ENCODE results near the gene IKZF1. TPM values are rescaled to one million over a fixed set of nuclear protein-coding genes. Genes with fewer than 3 reads are reported as not detected.

Gene IKZF1
- polyA plus RNA-seq, 2 of the 4 experiments (the other 2 are of a cell fraction): not detected

DNA sequence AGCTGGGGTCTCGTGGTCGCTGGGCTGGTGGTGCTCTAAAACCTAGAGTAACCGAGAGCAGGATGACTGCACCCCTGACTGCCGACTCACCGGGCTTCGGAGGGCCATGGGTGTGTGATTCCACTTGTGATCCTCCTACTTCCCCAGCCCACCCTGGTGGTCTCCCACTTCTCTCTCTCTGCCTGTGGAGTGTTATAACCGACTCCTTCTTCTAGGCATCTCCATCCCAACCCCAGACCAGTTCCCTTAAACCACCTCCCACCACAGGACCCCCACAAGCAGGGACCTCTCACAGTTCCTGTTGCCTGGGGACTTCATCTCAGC lies 52.4 kb downstream of the IKZF1 start:
- no peak for DNase-seq (ENCODE audit: low read depth in 1 of 2, low spot score in 1 of 2)
- CTCF ChIA-PET: no interaction called here
- no peak for ATAC-seq
- POLR2A ChIA-PET: no interaction called here
- Histone ChIP-seq H3K4me3 (no peak overlapping the region), H3K4me2 (no peak overlapping the region), H3K27ac (no peak overlapping the region), H3K9me3 (no peaks in the 10 kb centered on the region), H3K4me1 (no peaks in the 10 kb centered on the region)
- TF ChIP-seq, protein P1, sequence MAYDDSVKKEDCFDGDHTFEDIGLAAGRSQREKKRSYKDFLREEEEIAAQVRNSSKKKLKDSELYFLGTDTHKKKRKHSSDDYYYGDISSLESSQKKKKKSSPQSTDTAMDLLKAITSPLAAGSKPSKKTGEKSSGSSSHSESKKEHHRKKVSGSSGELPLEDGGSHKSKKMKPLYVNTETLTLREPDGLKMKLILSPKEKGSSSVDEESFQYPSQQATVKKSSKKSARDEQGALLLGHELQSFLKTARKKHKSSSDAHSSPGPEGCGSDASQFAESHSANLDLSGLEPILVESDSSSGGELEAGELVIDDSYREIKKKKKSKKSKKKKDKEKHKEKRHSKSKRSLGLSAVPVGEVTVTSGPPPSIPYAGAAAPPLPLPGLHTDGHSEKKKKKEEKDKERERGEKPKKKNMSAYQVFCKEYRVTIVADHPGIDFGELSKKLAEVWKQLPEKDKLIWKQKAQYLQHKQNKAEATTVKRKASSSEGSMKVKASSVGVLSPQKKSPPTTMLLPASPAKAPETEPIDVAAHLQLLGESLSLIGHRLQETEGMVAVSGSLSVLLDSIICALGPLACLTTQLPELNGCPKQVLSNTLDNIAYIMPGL (CRISPR knock-in tag; IDR thresholded peaks at IDR 0.05; ENCODE audit: borderline replicate concordance): no peak
- no peak for TF ChIP-seq ZNF302 (CRISPR knock-in tag; IDR thresholded peaks at IDR 0.05)
- no peak for TF ChIP-seq TFCP2L1 (CRISPR knock-in tag; IDR thresholded peaks at IDR 0.05)
- no peak for TF ChIP-seq TP53 (CRISPR knock-in tag; IDR thresholded peaks at IDR 0.05)
- TF ChIP-seq FOSB (CRISPR knock-in tag; IDR thresholded peaks at IDR 0.05): no peak
- TF ChIP-seq, protein P2, sequence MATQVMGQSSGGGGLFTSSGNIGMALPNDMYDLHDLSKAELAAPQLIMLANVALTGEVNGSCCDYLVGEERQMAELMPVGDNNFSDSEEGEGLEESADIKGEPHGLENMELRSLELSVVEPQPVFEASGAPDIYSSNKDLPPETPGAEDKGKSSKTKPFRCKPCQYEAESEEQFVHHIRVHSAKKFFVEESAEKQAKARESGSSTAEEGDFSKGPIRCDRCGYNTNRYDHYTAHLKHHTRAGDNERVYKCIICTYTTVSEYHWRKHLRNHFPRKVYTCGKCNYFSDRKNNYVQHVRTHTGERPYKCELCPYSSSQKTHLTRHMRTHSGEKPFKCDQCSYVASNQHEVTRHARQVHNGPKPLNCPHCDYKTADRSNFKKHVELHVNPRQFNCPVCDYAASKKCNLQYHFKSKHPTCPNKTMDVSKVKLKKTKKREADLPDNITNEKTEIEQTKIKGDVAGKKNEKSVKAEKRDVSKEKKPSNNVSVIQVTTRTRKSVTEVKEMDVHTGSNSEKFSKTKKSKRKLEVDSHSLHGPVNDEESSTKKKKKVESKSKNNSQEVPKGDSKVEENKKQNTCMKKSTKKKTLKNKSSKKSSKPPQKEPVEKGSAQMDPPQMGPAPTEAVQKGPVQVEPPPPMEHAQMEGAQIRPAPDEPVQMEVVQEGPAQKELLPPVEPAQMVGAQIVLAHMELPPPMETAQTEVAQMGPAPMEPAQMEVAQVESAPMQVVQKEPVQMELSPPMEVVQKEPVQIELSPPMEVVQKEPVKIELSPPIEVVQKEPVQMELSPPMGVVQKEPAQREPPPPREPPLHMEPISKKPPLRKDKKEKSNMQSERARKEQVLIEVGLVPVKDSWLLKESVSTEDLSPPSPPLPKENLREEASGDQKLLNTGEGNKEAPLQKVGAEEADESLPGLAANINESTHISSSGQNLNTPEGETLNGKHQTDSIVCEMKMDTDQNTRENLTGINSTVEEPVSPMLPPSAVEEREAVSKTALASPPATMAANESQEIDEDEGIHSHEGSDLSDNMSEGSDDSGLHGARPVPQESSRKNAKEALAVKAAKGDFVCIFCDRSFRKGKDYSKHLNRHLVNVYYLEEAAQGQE (IDR thresholded peaks at IDR 0.05): no peak
- TF ChIP-seq, protein P3, sequence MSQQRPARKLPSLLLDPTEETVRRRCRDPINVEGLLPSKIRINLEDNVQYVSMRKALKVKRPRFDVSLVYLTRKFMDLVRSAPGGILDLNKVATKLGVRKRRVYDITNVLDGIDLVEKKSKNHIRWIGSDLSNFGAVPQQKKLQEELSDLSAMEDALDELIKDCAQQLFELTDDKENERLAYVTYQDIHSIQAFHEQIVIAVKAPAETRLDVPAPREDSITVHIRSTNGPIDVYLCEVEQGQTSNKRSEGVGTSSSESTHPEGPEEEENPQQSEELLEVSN (IDR thresholded peaks at IDR 0.05; ENCODE audit: borderline replicate concordance, low read depth): no peak
- no peak for TF ChIP-seq NR3C1 (IDR thresholded peaks at IDR 0.05)
- TF ChIP-seq, protein P4, sequence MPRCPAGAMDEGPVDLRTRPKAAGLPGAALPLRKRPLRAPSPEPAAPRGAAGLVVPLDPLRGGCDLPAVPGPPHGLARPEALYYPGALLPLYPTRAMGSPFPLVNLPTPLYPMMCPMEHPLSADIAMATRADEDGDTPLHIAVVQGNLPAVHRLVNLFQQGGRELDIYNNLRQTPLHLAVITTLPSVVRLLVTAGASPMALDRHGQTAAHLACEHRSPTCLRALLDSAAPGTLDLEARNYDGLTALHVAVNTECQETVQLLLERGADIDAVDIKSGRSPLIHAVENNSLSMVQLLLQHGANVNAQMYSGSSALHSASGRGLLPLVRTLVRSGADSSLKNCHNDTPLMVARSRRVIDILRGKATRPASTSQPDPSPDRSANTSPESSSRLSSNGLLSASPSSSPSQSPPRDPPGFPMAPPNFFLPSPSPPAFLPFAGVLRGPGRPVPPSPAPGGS (IDR thresholded peaks at IDR 0.05): no peak
- TF ChIP-seq, protein P5, sequence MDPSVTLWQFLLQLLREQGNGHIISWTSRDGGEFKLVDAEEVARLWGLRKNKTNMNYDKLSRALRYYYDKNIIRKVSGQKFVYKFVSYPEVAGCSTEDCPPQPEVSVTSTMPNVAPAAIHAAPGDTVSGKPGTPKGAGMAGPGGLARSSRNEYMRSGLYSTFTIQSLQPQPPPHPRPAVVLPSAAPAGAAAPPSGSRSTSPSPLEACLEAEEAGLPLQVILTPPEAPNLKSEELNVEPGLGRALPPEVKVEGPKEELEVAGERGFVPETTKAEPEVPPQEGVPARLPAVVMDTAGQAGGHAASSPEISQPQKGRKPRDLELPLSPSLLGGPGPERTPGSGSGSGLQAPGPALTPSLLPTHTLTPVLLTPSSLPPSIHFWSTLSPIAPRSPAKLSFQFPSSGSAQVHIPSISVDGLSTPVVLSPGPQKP (IDR thresholded peaks at IDR 0.05; ENCODE audit: low read depth, low read length): no peak
- no peak for TF ChIP-seq CHD2 (IDR thresholded peaks at IDR 0.05; ENCODE audit: low read length, partially characterized antibody)
- no peak for TF ChIP-seq MAFK (IDR thresholded peaks at IDR 0.05; ENCODE audit: partially characterized antibody)
- TF ChIP-seq, protein P6, sequence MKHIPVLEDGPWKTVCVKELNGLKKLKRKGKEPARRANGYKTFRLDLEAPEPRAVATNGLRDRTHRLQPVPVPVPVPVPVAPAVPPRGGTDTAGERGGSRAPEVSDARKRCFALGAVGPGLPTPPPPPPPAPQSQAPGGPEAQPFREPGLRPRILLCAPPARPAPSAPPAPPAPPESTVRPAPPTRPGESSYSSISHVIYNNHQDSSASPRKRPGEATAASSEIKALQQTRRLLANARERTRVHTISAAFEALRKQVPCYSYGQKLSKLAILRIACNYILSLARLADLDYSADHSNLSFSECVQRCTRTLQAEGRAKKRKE (CRISPR knock-in tag; IDR thresholded peaks at IDR 0.05; ENCODE audit: low read depth): no peak
- no peak for TF ChIP-seq RAD21 (conservative IDR thresholded peaks at IDR 0.05 in 1 of 2, IDR thresholded peaks at IDR 0.05 in 1 of 2)
- no peak for TF ChIP-seq FOXS1 (CRISPR knock-in tag; IDR thresholded peaks at IDR 0.05)
- TF ChIP-seq HOXB13 (CRISPR knock-in tag; IDR thresholded peaks at IDR 0.05; ENCODE audit: low read depth): no peak
- TF ChIP-seq SMC3 (IDR thresholded peaks at IDR 0.05): no peak
- TF ChIP-seq POLR2A (IDR thresholded peaks at IDR 0.05; ENCODE audit: low read length): no peak
- FAIRE-seq: no peak
- 38% methylated on average over 7 of the region's 7 CpGs for WGBS (ENCODE audit: missing lambda C conversion rate)
